Measurements from ENCODE around the gene LIPE.

Gene LIPE

GRCh38 chr19:42352301-42353259 lies 74.6 kb downstream of the LIPE start:
- DNase-seq = no peak

Data from activated naive CD4-positive, alpha-beta T cell treated with anti-CD3 and anti-CD28 coated beads, Interleukin-2, amount 50 U/mL, for 16 hours (primary cell).